ENCODE results near the gene HDAC4. TPM values are rescaled to one million over a fixed set of nuclear protein-coding genes. Genes with fewer than 3 reads are reported as not detected.

The HDAC4 gene
- total RNA-seq, 1 experiment from 2014 or later, result 32.0 TPM

DNA sequence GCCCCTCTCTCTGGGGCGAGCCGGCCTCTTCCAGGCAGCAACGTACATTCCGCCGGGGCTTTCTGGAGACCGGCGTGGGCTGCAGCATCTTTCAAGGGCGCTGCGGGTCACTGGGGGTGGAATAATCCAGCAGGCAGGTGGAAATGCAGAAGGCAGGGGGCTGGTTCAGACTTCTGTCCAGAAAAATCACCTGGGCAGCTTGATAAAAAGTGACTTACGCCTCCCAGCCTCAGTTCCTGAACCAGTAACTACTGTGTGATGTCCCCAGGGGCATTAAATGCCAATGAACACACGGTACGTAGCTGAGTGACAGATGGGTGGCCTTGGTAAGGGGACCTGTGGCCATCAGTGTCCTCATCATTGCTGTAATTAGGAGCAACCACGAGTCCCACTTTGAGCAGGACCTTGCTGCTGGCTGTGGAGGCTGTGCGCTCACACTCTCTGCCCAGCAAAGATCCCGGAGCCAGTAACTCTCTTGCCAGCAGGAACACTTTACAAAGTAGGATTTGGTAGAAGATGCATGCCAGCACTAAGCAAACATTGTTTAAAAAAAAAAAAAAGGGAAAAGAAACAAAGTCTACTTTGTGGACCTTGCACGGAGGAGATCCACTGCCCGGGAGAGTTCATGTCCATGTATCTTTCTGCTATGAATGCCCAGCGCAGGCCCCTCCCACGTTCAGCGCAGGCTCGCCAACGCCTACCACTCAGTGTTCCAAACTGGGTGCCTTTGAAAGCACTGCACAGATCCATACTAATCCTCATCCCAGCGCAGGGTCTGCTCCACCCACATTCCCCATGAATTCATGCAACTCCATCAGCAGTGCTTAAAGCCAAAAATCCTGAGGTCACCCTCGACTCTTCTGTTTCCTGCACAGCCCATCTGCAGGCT, 177.3 kb downstream of the HDAC4 start:
- Histone ChIP-seq H4K20me1 (ENCODE audit: control insufficient read depth, insufficient read depth, insufficient read length) (no peaks in the 10 kb centered on the region), H3K9ac (ENCODE audit: extremely low read depth, insufficient read length, low read length) (no peak overlapping the region), H2BK15ac (ENCODE audit: low read depth, low read length) (no peak overlapping the region), H3K14ac (ENCODE audit: insufficient read depth, low read length) (no peak overlapping the region; the same call in 1 of the 2 replicates), H4K91ac (ENCODE audit: insufficient read length, low read depth, low read length) (no peak overlapping the region), H2AFZ (ENCODE audit: low read length) (no peak overlapping the region), H3K4me1 (ENCODE audit: insufficient read depth, low read length) (no peaks in the 10 kb centered on the region; the same call in 1 of the 2 replicates), H3K4me2 (ENCODE audit: insufficient read depth, insufficient read length, low read length) (no peak overlapping the region), H2AK5ac (ENCODE audit: insufficient read length, low read length) (no peak overlapping the region), H2BK12ac (ENCODE audit: insufficient read length, low read depth, low read length) (no peak overlapping the region), H2BK20ac (ENCODE audit: low read depth, low read length, poor library complexity, severe bottlenecking) (no peak overlapping the region), H3K79me2 (ENCODE audit: insufficient read depth, low read length) (peaks cover 1% of the 10 kb centered on the region; the same call in 1 of the 2 replicates), H3K9me3 (ENCODE audit: control insufficient read depth, low read depth, low read length) (no peaks in the 10 kb centered on the region), H4K5ac (ENCODE audit: insufficient read length, low read depth, low read length) (no peak overlapping the region), H3K56ac (ENCODE audit: insufficient read length, low read depth, low read length) (no peak overlapping the region), H3K27ac (ENCODE audit: insufficient read length, low read depth, low read length) (no peak overlapping the region), H4K8ac (replicated peaks; ENCODE audit: insufficient read length, low read depth, low read length) (no peak overlapping the region), H3K79me1 (ENCODE audit: insufficient read depth, low read depth, low read length, poor library complexity, severe bottlenecking) (peaks cover 5% of the 10 kb centered on the region), H3K23ac (ENCODE audit: insufficient read length, low read depth, low read length) (no peak overlapping the region), H3K4ac (ENCODE audit: low read depth, low read length) (no peak overlapping the region), H3K18ac (ENCODE audit: insufficient read length, low read depth, low read length) (no peak overlapping the region), H3K23me2 (ENCODE audit: insufficient read length, low read depth, low read length, poor library complexity, severe bottlenecking) (no peaks in the 10 kb centered on the region), H3T11ph (ENCODE audit: low read length) (no peak overlapping the region), H3K27me3 (ENCODE audit: insufficient read depth, low read length) (no peaks in the 10 kb centered on the region), H2BK120ac (ENCODE audit: low read depth, low read length, poor library complexity, severe bottlenecking) (no peak overlapping the region), H2BK5ac (ENCODE audit: insufficient read length, low read length) (no peak overlapping the region)
- TF ChIP-seq, protein P1, sequence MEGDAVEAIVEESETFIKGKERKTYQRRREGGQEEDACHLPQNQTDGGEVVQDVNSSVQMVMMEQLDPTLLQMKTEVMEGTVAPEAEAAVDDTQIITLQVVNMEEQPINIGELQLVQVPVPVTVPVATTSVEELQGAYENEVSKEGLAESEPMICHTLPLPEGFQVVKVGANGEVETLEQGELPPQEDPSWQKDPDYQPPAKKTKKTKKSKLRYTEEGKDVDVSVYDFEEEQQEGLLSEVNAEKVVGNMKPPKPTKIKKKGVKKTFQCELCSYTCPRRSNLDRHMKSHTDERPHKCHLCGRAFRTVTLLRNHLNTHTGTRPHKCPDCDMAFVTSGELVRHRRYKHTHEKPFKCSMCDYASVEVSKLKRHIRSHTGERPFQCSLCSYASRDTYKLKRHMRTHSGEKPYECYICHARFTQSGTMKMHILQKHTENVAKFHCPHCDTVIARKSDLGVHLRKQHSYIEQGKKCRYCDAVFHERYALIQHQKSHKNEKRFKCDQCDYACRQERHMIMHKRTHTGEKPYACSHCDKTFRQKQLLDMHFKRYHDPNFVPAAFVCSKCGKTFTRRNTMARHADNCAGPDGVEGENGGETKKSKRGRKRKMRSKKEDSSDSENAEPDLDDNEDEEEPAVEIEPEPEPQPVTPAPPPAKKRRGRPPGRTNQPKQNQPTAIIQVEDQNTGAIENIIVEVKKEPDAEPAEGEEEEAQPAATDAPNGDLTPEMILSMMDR (conservative IDR thresholded peaks at IDR 0.05), result no peak
- WGBS (ENCODE audit: extremely low coverage, insufficient read length, low lambda C conversion rate), result no CpG with 5 or more reads among the region's 24 CpGs
- H3K36me3 Mint-ChIP-seq (ENCODE audit: insufficient read depth in 1 of 3, low read depth in 3 of 3), result no peaks in the 10 kb centered on the region; a peak in 1 of 7 replicates
- peak overlapping the region; percentile 24 to 74 (median 59); a peak in 3 of 7 replicates for H3K27ac Mint-ChIP-seq
- H3K4me3 Mint-ChIP-seq, result no peak overlapping the region
- H3K4me1 Mint-ChIP-seq, result peaks cover 49 to 61% of the 10 kb centered on the region in 2 experiments
- H3K9me3 Mint-ChIP-seq, result peaks cover 0 to 3% of the 10 kb centered on the region in 2 experiments; a peak in 1 of 5 replicates
- no peaks in the 10 kb centered on the region for H3K27me3 Mint-ChIP-seq (ENCODE audit: low read depth)
- DNase-seq, result no peak
